Activated CD4-positive, alpha-beta memory T cell treated with anti-CD3 and anti-CD28 coated beads, Interleukin-2, amount 10 ng/mL, durations not matched to agents 7 days and 5 days (primary cell): ENCODE results near the gene ORC5. TPM values are rescaled to one million over a fixed set of nuclear protein-coding genes. Genes with fewer than 3 reads are reported as not detected.
"Not testable (repeated sequence)": the region's sequence is repeated elsewhere in the genome, so short reads cannot be mapped to it uniquely, and the experiment has no call there.

Source experiments
- CTCF ChIA-PET: fragments of 350-600 bp; sonication (Branson Sonifier 250); formaldehyde crosslinking; loops from one replicate; lab custom pipeline; 2021; ENCODE audit warnings: antibody characterized with exemption, inconsistent platforms; lab: Charles Lee
- POLR2A ChIA-PET: fragments of 350-600 bp; sonication (Branson Sonifier 250); formaldehyde crosslinking; loops from one replicate; lab custom pipeline; 2021; ENCODE audit warnings: antibody characterized with exemption; lab: Charles Lee
- DNase-seq: peaks from one replicate; pipeline ENCODE4 v3.0.0-alpha.2; 2020
- H3K27ac Mint-ChIP-seq: one replicate; pipeline ENCODE4 v1.8.0; 2021; ENCODE audit warnings: mild to moderate bottlenecking, mixed read lengths
- H3K27me3 Mint-ChIP-seq: one replicate; pipeline ENCODE4 v1.8.0; 2021; ENCODE audit warnings: mixed read lengths
- H3K36me3 Mint-ChIP-seq: one replicate; pipeline ENCODE4 v1.8.0; 2021; ENCODE audit warnings: low read depth, mixed read lengths
- H3K4me1 Mint-ChIP-seq: one replicate; pipeline ENCODE4 v1.8.0; 2021; ENCODE audit warnings: mixed read lengths
- H3K4me3 Mint-ChIP-seq: one replicate; pipeline ENCODE4 v1.8.0; 2021; ENCODE audit warnings: mild to moderate bottlenecking, mixed read lengths
- H3K9me3 Mint-ChIP-seq: one replicate; pipeline ENCODE4 v1.8.0; 2021; ENCODE audit warnings: mixed read lengths
- total RNA-seq, 2 experiments: library from RNA; stranded (reverse); gene quantifications; one replicate each; pipeline ENCODE4 v1.2.3, GENCODE V29; 2021

Gene ORC5
- total RNA-seq, 2 experiments from 2014 or later: 20.0 to 21.2 TPM

DNA sequence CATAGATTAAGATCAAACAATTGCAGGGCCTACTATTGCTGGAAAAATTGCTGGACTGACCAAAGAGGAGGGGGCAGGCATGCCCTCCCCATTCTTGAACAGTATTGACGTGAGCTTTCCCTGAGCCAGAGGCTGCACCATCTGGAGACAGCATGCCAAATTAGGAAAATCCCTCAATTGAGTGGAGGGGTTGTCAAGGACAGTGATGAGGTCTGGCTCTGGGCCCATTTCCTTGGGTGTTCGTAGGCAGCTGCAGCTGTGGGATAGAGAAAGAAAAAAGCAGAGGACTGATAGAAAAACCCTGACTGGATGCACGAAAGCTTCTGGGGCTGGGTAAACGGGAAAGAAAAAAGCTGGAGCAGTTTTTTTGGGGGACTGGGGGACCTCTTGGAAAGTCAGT is 22.8 kb upstream of the ORC5 start:
- Mint-ChIP-seq H3K36me3 (no peaks in the 10 kb centered on the region), H3K27me3 (peaks cover 26% of the 10 kb centered on the region), H3K4me1 (no peaks in the 10 kb centered on the region), H3K4me3 (no peak overlapping the region), H3K27ac (no peak overlapping the region), H3K9me3 (no peaks in the 10 kb centered on the region)
- ChIA-PET CTCF (interaction anchor here (1.0 to 3.8 kb wide), 6 partner anchors 10 to 687 kb away, joined by 3 to 25 read pairs (median 14); no protein-coding TSS in a partner anchor), POLR2A (no interaction called here)
- no peak for DNase-seq

DNA sequence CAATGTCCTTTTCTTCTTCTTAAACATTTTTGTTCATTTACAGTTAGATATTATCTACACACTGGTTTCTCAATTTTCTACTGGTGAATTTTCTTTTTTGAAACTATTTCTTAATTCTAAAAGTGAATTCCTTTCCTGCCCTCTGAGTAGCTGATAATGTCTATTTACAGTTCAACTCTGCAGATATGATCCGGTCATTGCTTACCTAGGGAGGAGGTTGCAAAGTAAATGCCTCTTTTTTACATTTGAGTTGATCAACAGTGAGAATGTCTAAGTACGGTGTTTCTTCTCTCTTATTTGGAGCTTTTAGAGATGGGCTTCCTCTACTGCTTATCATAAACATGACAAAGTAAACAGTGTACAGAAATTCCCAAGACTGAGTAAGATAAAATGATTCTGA is 20.6 kb upstream of the ORC5 start:
- Mint-ChIP-seq H3K27me3 (peaks cover 24% of the 10 kb centered on the region), H3K27ac (no peak overlapping the region), H3K9me3 (no peaks in the 10 kb centered on the region), H3K4me3 (no peak overlapping the region), H3K4me1 (no peaks in the 10 kb centered on the region), H3K36me3 (no peaks in the 10 kb centered on the region)
- POLR2A ChIA-PET: no interaction called here
- CTCF ChIA-PET: no interaction called here
- no peak for DNase-seq

DNA sequence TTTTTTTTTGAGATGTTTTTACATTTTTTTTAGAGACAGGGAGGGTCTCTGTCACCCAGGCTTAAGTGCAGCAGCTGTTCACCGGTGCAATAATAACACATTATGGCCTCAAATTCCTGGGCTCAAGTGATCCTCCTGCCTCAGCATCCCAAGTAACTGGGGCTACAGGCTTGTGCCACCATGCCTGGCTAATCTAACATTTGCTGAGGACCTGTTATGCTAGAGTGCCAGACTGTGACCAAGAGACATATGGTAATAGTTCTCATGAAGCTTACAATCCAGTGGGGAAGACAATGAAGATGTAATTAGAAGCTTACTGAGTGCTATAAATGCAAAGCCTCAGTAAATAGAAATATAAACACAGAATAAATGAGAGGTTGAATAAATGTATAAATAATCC is 17.6 kb upstream of the ORC5 start:
- H3K4me1 Mint-ChIP-seq: no peaks in the 10 kb centered on the region
- CTCF ChIA-PET: no interaction called here
- DNase-seq: no peak
- peaks cover 22% of the 10 kb centered on the region for H3K27me3 Mint-ChIP-seq
- no peak overlapping the region for H3K27ac Mint-ChIP-seq
- H3K4me3 Mint-ChIP-seq: no peak overlapping the region
- H3K9me3 Mint-ChIP-seq: peaks cover under 1% of the 10 kb centered on the region
- POLR2A ChIA-PET: no interaction called here
- H3K36me3 Mint-ChIP-seq: no peaks in the 10 kb centered on the region

DNA sequence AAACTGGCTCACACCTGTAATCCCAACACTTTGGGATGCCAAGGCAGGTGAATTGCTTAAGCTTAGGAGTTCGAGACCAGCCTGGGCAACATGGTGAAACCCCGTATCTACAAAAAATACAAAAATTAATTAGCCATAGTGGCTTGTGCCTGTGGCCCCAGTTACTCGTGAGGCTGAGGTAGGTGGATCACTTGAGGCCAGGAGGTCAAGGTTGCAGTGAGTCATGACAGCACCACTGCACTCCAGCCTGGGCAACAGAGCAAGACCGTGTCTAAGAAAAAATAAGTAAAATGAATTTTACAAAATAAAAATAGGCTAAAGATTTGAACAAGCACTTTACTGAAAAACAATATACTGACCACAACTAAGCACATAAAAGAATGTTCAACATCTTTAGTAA is 9.8 kb upstream of the ORC5 start:
- ChIA-PET CTCF (interaction anchor here (0.7 kb wide), 3 partner anchors 36 to 700 kb away, joined by 3 read pairs; no protein-coding TSS in a partner anchor), POLR2A (no interaction called here)
- Mint-ChIP-seq H3K27me3 (peaks cover 21% of the 10 kb centered on the region), H3K9me3 (peaks cover 7% of the 10 kb centered on the region), H3K27ac (no peak overlapping the region), H3K36me3 (no peaks in the 10 kb centered on the region), H3K4me1 (no peaks in the 10 kb centered on the region), H3K4me3 (no peak overlapping the region)
- no peak for DNase-seq

DNA sequence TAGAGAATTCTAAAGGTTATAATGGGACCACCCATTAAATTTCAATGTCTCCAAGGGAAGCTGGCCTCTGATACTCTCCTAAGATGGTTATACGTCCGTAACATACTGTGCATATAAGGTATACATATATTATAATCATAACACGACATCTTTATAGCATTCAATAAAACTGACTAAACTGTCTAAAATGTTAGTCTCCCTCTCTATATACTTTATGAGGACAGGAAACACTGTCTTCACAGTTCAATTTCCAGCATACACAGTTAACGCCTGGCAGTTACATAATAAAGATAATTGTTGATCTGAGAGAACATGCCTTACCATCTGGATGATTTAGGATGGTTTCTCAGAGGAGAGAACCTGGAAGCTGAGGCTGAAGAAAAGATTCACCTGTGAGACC is 1.2 kb upstream of the ORC5 start:
- Mint-ChIP-seq H3K36me3 (peaks cover 8% of the 10 kb centered on the region), H3K27me3 (peaks cover 18% of the 10 kb centered on the region), H3K9me3 (no peaks in the 10 kb centered on the region), H3K4me3 (no peak overlapping the region), H3K27ac (no peak overlapping the region), H3K4me1 (peaks cover 31% of the 10 kb centered on the region)
- POLR2A ChIA-PET: no interaction called here
- no peak for DNase-seq
- CTCF ChIA-PET: interaction anchor here (1.9 kb wide), 1 partner anchor 23 kb away, joined by 8 read pairs; no protein-coding TSS in a partner anchor

DNA sequence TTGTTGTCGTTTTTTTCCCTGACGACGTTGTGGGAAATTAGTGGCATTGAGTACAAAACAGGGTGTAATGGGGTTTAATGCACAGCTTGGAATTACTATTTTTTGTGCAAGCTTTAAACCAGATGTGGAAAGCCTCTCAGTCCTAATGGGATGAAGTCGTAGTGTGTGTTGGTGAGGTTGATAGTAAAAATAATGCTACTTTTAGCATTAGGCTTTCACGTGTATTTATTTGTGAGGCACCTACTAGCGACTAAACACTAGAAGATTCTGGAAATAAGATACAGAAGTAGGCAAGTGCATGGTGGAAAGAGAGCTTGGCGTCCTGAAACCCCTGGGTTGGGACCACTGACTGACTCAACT is 588 bp upstream of the ORC5 start:
- POLR2A ChIA-PET: no interaction called here
- peak overlapping the region; percentile 95 for H3K4me3 Mint-ChIP-seq
- no peaks in the 10 kb centered on the region for H3K9me3 Mint-ChIP-seq
- CTCF ChIA-PET: interaction anchor here (1.9 kb wide), 1 partner anchor 23 kb away, joined by 8 read pairs; no protein-coding TSS in a partner anchor
- peaks cover 34% of the 10 kb centered on the region for H3K4me1 Mint-ChIP-seq
- peaks cover 13% of the 10 kb centered on the region for H3K36me3 Mint-ChIP-seq
- peak overlapping the region; percentile 90 for H3K27ac Mint-ChIP-seq
- H3K27me3 Mint-ChIP-seq: peaks cover 18% of the 10 kb centered on the region
- DNase-seq: no peak

DNA sequence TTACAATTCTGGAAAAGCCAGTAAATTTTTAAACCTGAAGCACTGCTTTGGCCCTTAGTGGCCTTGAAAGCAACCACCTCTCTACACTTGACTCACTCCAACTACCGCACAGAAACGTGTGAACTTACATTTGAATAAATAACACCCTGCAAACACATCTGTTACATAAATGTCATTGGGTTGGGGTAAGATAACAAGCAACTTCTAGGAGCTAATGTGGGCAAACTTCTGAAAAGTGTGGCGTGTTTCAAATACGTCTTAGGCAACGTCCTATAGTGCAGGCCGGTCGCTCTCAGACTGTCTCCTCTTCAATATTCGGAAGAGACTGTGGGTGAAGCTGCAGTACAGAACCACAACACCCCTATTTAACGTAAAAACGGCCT is 474 bp downstream of the ORC5 start:
- peak overlapping the region; percentile 90 for H3K27ac Mint-ChIP-seq
- H3K36me3 Mint-ChIP-seq: peaks cover 23% of the 10 kb centered on the region
- ChIA-PET CTCF (no interaction called here), POLR2A (no interaction called here)
- peaks cover 34% of the 10 kb centered on the region for H3K4me1 Mint-ChIP-seq
- H3K27me3 Mint-ChIP-seq: peaks cover 11% of the 10 kb centered on the region
- DNase-seq: peak; percentile 17
- H3K9me3 Mint-ChIP-seq: no peaks in the 10 kb centered on the region
- peak overlapping the region; percentile 95 for H3K4me3 Mint-ChIP-seq

DNA sequence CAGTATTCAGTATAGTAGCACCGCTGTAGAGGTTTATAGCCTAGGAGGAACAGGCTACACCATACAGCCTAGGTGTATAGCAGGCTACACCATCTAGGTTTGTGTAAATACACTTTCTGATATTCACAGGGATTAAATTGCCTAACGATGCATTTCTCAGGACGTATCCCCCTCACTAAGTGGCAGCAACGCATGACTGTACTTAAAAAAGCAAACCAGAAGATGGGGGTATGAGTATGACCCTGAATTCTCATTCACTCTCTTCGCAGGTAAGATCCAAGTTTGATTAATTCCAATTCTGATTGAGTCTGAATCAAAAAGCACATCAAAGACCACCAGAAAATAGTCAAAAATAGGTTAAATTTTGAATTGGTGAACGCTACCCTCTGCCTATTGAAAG is 972 bp downstream of the ORC5 start:
- Mint-ChIP-seq H3K36me3 (peaks cover 26% of the 10 kb centered on the region), H3K9me3 (no peaks in the 10 kb centered on the region), H3K27me3 (peaks cover 9% of the 10 kb centered on the region), H3K4me1 (peaks cover 34% of the 10 kb centered on the region), H3K27ac (peak overlapping the region; percentile 90), H3K4me3 (peak overlapping the region; percentile 95)
- POLR2A ChIA-PET: no interaction called here
- CTCF ChIA-PET: no interaction called here
- DNase-seq: no peak

DNA sequence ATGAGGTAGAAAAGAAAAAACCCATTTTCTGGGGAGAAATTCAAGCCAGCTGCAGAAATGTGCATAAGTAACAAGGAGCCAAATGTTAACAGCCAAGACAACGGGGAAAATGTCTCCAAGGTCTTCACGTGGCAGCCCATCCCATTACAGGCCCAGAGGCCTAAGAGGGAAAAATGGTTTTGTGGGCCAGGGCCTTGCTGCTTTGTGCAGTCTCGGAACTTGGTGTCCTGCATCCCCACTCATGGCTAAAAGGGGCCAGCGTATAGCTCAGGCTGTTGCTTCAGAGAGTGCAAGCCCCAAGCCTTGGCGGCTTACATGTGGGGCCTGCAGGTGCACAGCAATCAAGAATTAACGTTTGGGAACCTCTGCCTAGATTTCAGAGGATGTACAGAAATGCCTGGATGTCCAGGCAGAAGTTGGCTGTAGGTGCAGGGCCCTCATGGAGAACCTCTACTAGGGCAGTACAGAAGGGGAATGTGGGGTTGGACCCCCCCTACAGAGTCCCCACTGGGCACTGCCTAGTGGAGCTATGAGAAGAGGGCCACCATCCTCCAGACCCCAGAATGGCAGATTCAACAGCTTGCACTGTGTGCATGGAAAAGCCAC is 9.0 kb downstream of the ORC5 start:
- no peak for DNase-seq
- POLR2A ChIA-PET: no interaction called here
- Mint-ChIP-seq H3K27ac (no peak overlapping the region), H3K9me3 (peaks cover 15% of the 10 kb centered on the region), H3K4me3 (no peak overlapping the region), H3K4me1 (peaks cover 15% of the 10 kb centered on the region), H3K27me3 (no peaks in the 10 kb centered on the region), H3K36me3 (peaks cover 82% of the 10 kb centered on the region)
- CTCF ChIA-PET: no interaction called here

DNA sequence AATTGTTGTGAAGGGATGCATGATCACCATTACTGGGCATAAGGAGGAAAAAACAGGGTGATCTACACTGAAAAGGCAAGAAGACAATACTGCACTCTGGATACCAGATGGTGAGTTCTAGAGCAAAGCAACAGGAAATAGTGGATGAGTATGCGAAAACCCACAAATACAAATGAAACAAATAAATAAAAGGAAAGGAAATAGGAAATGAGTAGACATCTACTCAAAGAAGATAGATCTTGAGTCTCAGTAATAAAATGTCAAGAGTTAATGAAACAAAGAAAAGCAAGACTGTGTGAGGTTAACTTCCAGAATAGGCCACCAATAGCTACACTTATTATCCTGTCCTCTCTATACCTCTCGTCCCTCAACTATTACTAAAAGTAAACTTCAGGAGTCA is 11.7 kb downstream of the ORC5 start:
- H3K27me3 Mint-ChIP-seq: no peaks in the 10 kb centered on the region
- peaks cover 15% of the 10 kb centered on the region for H3K9me3 Mint-ChIP-seq
- DNase-seq: no peak
- peaks cover 82% of the 10 kb centered on the region for H3K36me3 Mint-ChIP-seq
- CTCF ChIA-PET: no interaction called here
- H3K27ac Mint-ChIP-seq: peak overlapping the region; percentile 68
- H3K4me1 Mint-ChIP-seq: peaks cover 16% of the 10 kb centered on the region
- POLR2A ChIA-PET: no interaction called here
- H3K4me3 Mint-ChIP-seq: no peak overlapping the region

DNA sequence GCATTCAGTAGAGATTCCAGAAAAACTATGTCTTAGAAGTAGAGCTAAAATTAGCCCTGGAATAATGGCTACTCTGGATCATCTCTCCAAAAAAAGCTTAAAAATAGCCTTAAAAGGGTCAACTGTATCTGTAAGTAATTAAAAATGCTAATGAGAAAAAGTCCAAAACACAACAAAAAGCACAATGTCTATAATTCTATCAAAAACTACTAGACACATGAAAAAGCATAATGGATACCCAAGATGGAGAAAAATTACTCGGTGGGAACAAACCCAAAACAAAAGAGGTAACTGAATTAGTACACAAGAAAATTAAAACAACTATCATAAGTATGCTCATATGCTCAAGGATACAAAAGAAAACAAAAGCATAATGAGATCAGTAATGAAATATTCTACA is 15.4 kb downstream of the ORC5 start:
- ChIA-PET CTCF (no interaction called here), POLR2A (no interaction called here)
- Mint-ChIP-seq H3K27me3 (no peaks in the 10 kb centered on the region), H3K27ac (no peak overlapping the region), H3K4me1 (peaks cover 14% of the 10 kb centered on the region), H3K4me3 (no peak overlapping the region), H3K36me3 (peaks cover 78% of the 10 kb centered on the region), H3K9me3 (peaks cover 5% of the 10 kb centered on the region)
- DNase-seq: no peak

DNA sequence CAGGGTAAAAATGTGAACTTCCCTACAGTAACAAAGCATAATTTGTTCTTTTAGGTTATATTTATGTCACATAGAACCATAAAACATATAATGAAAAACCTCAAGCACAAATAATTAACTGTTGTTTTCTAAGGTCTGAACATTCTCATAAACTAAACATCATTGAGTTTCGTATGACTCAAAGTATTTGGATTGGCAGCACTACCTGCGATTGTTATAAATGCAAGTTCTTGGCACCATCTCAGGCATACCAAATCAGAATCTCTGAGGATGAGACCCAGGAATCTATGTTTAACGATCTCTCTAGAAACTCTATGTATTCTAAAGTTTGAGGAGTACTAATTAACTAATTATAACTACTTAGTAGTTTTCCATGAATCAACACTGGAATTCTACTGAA is 22.5 kb downstream of the ORC5 start:
- Mint-ChIP-seq H3K27me3 (no peaks in the 10 kb centered on the region), H3K4me1 (no peaks in the 10 kb centered on the region), H3K9me3 (peaks cover 5% of the 10 kb centered on the region), H3K27ac (no peak overlapping the region), H3K4me3 (no peak overlapping the region), H3K36me3 (peaks cover 73% of the 10 kb centered on the region)
- DNase-seq: no peak
- POLR2A ChIA-PET: no interaction called here
- CTCF ChIA-PET: no interaction called here

DNA sequence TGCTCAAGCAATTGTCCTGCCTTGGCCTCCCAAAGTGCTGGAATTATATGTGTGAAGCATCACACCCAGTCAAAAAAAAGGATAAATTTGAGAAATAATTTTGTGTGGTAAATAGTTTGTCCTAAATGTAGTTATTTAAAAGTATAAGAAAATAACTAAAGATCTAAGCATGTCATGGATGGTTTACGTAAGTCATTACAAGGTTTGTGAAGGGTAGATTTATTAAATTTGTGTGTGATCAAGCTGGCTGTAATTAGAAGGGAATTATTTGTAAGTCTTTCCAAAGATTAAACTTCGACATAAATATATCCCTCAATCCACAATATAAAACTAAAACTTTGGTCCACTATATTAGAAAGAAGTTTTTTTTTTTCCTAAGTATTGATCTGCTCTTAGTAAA is 28.6 kb downstream of the ORC5 start:
- peaks cover 13% of the 10 kb centered on the region for H3K9me3 Mint-ChIP-seq
- no peaks in the 10 kb centered on the region for H3K27me3 Mint-ChIP-seq
- CTCF ChIA-PET: interaction anchor here (0.6 to 0.8 kb wide), 2 partner anchors 9 to 789 kb away, joined by 3 read pairs; no protein-coding TSS in a partner anchor
- H3K4me1 Mint-ChIP-seq: no peaks in the 10 kb centered on the region
- H3K4me3 Mint-ChIP-seq: no peak overlapping the region
- POLR2A ChIA-PET: no interaction called here
- peaks cover 63% of the 10 kb centered on the region for H3K36me3 Mint-ChIP-seq
- DNase-seq: no peak
- no peak overlapping the region for H3K27ac Mint-ChIP-seq

DNA sequence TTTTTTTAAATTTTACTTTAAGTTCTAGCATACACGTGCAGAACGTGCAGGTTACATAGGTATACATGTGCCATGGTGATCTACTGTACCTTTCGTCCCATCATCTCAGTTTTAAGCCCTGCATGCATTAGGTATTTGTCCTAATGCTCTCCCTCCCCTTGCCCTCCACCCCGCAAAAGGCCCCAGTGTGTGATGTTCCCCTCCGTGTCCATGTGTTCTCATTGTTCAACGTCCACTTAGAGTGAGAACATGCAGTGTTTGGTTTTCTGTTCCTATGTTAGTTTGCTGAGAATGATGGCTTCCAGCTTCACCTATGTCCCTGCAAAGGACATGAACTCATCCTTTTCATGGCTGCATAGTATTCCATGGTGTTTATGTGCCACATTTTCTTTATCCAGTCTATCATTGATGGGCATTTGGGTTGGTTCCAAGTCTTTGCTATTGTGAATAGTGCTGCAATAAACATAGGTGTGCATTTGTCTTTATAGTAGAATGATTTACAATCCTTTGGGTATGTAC is 30.2 kb downstream of the ORC5 start:
- H3K4me1 Mint-ChIP-seq, POLR2A ChIA-PET, H3K27ac Mint-ChIP-seq, DNase-seq, H3K27me3 Mint-ChIP-seq, CTCF ChIA-PET, H3K4me3 Mint-ChIP-seq: not testable (repeated sequence)
- Mint-ChIP-seq H3K9me3 (peaks cover 13% of the 10 kb centered on the region), H3K36me3 (peaks cover 50% of the 10 kb centered on the region)
